Upper lobe of left lung (tissue), 6 donors: ENCODE data around the gene KRT4. TPM values are rescaled to one million over a fixed set of nuclear protein-coding genes. Genes with fewer than 3 reads are reported as not detected.

Experiments
- ATAC-seq, 2 donors: fragments of 200-7000 bp; cut with Tn5 transposase; one replicate each; pipeline ENCODE4 v1.9.1; 2022; ENCODE audit warnings: mild to moderate bottlenecking in 2 of 2, moderate library complexity in 2 of 2; ENCODE audit not compliant: low FRiP score in 2 of 2
- DNase-seq, 2 donors: peaks; one replicate each; pipeline ENCODE4 v3.0.0-alpha.2; 2019 to 2020
- H3K27ac ChIP-seq, 4 donors: fragments of 200-600 bp; sonication (generic); one replicate each; pipeline ENCODE4 v1.5.1; 2016 to 2019
- H3K27me3 ChIP-seq, 4 donors: fragments of 200-600 bp; sonication (generic); one replicate each; pipeline ENCODE4 v1.5.1; 2017 to 2019
- H3K36me3 ChIP-seq, 4 donors: fragments of 200-600 bp; sonication (generic); one replicate each; pipeline ENCODE4 v1.5.1; 2016 to 2019
- H3K4me1 ChIP-seq, 4 donors: fragments of 200-600 bp; sonication (generic); one replicate each; pipeline ENCODE4 v1.5.1; 2018 to 2019
- H3K4me3 ChIP-seq, 4 donors: fragments of 200-600 bp; sonication (generic); one replicate each; pipeline ENCODE4 v1.5.1; 2017 to 2019; ENCODE audit warnings: mild to moderate bottlenecking in 2 of 4, moderate library complexity in 1 of 4
- H3K9me3 ChIP-seq, 4 donors: fragments of 200-600 bp; sonication (generic); one replicate each; pipeline ENCODE4 v1.5.1; 2018 to 2019
- EP300 ChIP-seq, 4 donors: sonication (generic); formaldehyde crosslinking; IDR thresholded peaks; one replicate each; pipeline ENCODE4 v1.5.1; 2017; ENCODE audit warnings: antibody characterized with exemption in 4 of 4, control low read depth in 2 of 4
- POLR2A ChIP-seq, 4 donors: fragments of 450-650 bp; IDR thresholded peaks; one replicate each; pipeline ENCODE4 v1.5.1; 2016 to 2017; ENCODE audit warnings: antibody characterized with exemption in 4 of 4, mild to moderate bottlenecking in 2 of 4
- POLR2AphosphoS5 ChIP-seq, 2 donors: sonication (generic); formaldehyde crosslinking; IDR thresholded peaks; one replicate each; pipeline ENCODE4 v1.5.1; 2017; ENCODE audit warnings: antibody characterized with exemption in 2 of 2
- WGBS, 2 donors: methylation state at CpG; one replicate each; pipeline ENCODE4 v1.1.5; 2017 to 2018; 5-methylcytosine and 5-hydroxymethylcytosine counted together
- small RNA-seq, 4 donors: library from RNA; depleted of rRNA; stranded (forward); fragments of <200 nt; gene quantifications; one replicate each; pipeline ENCODE3, GENCODE V24; 2016
- total RNA-seq, 6 donors: library from RNA; depleted of rRNA in 4 of 6; stranded (reverse); fragments of >200 nt in 4 of 6; gene quantifications; one replicate each; pipeline versions ENCODE4 v1.1.0 to v1.2.1, GENCODE V29; 2016 to 2021
- TF ChIP-seq, protein P1 (sequence below), 6 experiments: fragments of 450-650 bp in 4 of 6; fragments of 200-600 bp in 2 of 6; sonication (generic) in 2 of 6; IDR thresholded peaks; one replicate each; pipeline ENCODE4 v1.5.1; 2016 to 2019; ENCODE audit warnings: antibody characterized with exemption in 6 of 6
- donor health status: DM: no; HTN: no; CAD: no; lungs with moderate emphysema.
- donor health status: DM: no; HTN: yes; CAD: no; lungs with severe emphysema.

The KRT4 gene
- total RNA-seq, 6 donors from 2014 or later, result 2.1 to 36.1 (median 15.1) TPM

DNA sequence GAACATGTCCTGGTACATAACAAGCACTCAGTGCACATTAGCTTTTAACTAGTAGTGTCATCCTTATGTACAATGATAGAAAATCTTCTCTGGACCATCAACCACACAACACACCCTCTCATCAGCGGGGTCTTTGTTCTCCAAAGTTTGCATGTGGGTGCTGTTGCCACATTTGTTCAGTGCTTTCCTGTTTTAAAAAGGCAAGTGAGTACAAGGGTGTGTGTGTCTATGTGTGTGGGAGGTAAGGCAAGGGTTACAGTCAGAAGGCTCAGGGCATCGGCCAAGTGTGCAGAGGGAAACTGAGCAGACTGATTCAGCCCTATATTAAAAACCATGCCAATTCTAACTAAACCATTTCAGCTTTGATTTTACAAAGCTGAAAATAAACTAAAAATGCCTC, 54.7 kb downstream of the KRT4 start:
- Histone ChIP-seq H3K4me1 (no peaks in the 10 kb centered on the region), H3K27me3 (no peaks in the 10 kb centered on the region), H3K36me3 (no peaks in the 10 kb centered on the region), H3K4me3 (no peak overlapping the region), H3K9me3 (peaks cover 8 to 26% (median 20%) of the 10 kb centered on the region in 4 donors), H3K27ac (no peak overlapping the region)
- TF ChIP-seq, protein P1, sequence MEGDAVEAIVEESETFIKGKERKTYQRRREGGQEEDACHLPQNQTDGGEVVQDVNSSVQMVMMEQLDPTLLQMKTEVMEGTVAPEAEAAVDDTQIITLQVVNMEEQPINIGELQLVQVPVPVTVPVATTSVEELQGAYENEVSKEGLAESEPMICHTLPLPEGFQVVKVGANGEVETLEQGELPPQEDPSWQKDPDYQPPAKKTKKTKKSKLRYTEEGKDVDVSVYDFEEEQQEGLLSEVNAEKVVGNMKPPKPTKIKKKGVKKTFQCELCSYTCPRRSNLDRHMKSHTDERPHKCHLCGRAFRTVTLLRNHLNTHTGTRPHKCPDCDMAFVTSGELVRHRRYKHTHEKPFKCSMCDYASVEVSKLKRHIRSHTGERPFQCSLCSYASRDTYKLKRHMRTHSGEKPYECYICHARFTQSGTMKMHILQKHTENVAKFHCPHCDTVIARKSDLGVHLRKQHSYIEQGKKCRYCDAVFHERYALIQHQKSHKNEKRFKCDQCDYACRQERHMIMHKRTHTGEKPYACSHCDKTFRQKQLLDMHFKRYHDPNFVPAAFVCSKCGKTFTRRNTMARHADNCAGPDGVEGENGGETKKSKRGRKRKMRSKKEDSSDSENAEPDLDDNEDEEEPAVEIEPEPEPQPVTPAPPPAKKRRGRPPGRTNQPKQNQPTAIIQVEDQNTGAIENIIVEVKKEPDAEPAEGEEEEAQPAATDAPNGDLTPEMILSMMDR (IDR thresholded peaks at IDR 0.05), result no peak
- TF ChIP-seq EP300 (IDR thresholded peaks at IDR 0.05) (no peak), POLR2A (IDR thresholded peaks at IDR 0.05) (no peak), POLR2AphosphoS5 (IDR thresholded peaks at IDR 0.05) (no peak)
- WGBS, 2 donors, result 34 to 36% methylated on average over 2 of the region's 2 CpGs
- DNase-seq (no peak), ATAC-seq (no peak)

DNA sequence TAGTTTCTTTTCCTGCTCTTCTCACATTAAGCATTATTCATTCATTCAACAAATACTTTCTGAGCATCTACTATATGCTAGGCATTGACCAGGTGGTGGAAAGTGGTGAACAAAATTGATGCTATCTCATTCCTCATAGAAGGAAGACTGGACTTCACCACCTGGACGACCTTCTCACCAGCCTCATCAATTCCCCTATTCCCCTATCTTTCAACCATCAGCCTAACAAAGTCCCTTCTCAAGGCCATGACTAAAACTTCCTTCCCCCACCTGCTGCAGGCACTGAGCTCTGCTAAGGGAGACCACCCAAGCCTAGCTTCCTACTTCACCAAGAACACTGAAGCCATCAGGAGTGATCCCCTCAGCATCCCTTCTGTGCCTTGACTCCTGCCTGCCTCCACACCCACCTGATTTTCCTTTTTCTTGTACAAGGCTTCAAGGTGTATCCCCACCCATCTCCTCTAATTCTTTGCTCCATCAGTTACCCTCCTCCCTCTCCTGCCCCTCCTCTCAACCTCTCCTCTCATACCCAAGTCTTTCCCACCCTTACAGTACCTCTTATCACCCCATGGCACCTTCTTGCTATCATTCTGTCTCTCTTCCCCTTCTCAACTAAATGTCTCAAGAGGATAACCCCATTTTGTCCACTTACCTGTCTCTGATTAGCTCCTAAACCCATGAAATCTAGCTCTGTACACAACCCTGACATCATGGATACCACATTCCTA, 56.3 kb downstream of the KRT4 start:
- ATAC-seq (no peak), DNase-seq (no peak)
- WGBS, 2 donors, result 36 to 42% methylated on average over 1 of the region's 1 CpG
- TF ChIP-seq POLR2AphosphoS5 (IDR thresholded peaks at IDR 0.05), result no peak
- TF ChIP-seq, protein P1 (IDR thresholded peaks at IDR 0.05), result no peak
- TF ChIP-seq EP300 (IDR thresholded peaks at IDR 0.05), result no peak
- TF ChIP-seq POLR2A (IDR thresholded peaks at IDR 0.05), result no peak
- Histone ChIP-seq H3K27me3 (no peaks in the 10 kb centered on the region), H3K36me3 (no peaks in the 10 kb centered on the region), H3K4me1 (no peaks in the 10 kb centered on the region), H3K4me3 (no peak overlapping the region), H3K9me3 (peaks cover 8 to 26% (median 20%) of the 10 kb centered on the region in 4 donors), H3K27ac (no peak overlapping the region)

Small RNA genes lying within 50 kb of the gene (small RNA-seq; reads per million reads assigned to genes)
- 0 reads per million in 4 donors for gene AC107016.2

Other genes starting within 250 kb of the KRT4 start
- gene KRT74, start 240.3 kb downstream of the KRT4 start, total RNA-seq, result not detected
- gene KRT72, start 212.7 kb downstream of the KRT4 start, total RNA-seq, result under 1 TPM in 2 of 6 donors, not detected in 4; 0.11 to 0.37 TPM
- under 1 TPM in 2 of 6 donors, not detected in 4; 0.15 to 0.55 TPM for gene KRT73, start 195.6 kb downstream of the KRT4 start, total RNA-seq
- not detected for gene KRT2, start 161.9 kb downstream of the KRT4 start, total RNA-seq
- 1 to 10 TPM in 1 of 6 donors, under 1 TPM in 1, not detected in 4; 0.37 to 2.4 TPM for gene KRT1, start 133.7 kb downstream of the KRT4 start, total RNA-seq
- not detected for gene KRT77, start 110.6 kb downstream of the KRT4 start, total RNA-seq
- not detected for gene KRT76, start 36.8 kb downstream of the KRT4 start, total RNA-seq
- gene KRT3, start 18.0 kb downstream of the KRT4 start, total RNA-seq, result not detected
- 1 to 10 TPM in 3 of 6 donors, under 1 TPM in 1, not detected in 2; 0.30 to 8.9 (median 1.3) TPM for gene KRT79, start 20.2 kb upstream of the KRT4 start, total RNA-seq
- gene KRT78, start 34.9 kb upstream of the KRT4 start, total RNA-seq, result under 1 TPM in 2 of 6 donors, not detected in 4; 0.13 to 0.30 TPM
- 1,000 to 10,000 TPM in 1 of 6 donors, 100 to 1,000 TPM in 4, 10 to 100 TPM in 1; 90.1 to 1,458 (median 358) TPM for gene KRT8, start 91.0 kb upstream of the KRT4 start, total RNA-seq
- gene KRT18, start 135.0 kb upstream of the KRT4 start, total RNA-seq, result 1,000 to 10,000 TPM in 1 of 6 donors, 100 to 1,000 TPM in 4, 10 to 100 TPM in 1; 99.5 to 1,221 (median 355) TPM
- gene EIF4B, start 192.3 kb upstream of the KRT4 start, total RNA-seq, result 100 to 1,000 TPM; 222 to 451 (median 363) TPM
- gene TNS2, start 235.9 kb upstream of the KRT4 start, total RNA-seq, result 100 to 1,000 TPM in 5 of 6 donors, 10 to 100 TPM in 1; 99.1 to 703 (median 197) TPM